HG03558 (cell line): ENCODE measurements around the gene ANKRD55.
A peak's percentile ranks its signal among the peaks of the same experiment; 100 is the strongest.
"Not testable (repeated sequence)": the region's sequence is repeated elsewhere in the genome, so short reads cannot be mapped to it uniquely, and the experiment has no call there.

Source experiments
- ATAC-seq: cut with Tn5 transposase; IDR thresholded peaks from one replicate; pipeline ENCODE4 v1.9.1; 2021; ENCODE audit warnings: moderate number of reproducible peaks; ENCODE audit not compliant: unreplicated experiment; ENCODE audit errors: extremely low read depth

The ANKRD55 gene

GRCh38 chr5:56212130-56212879 is 20.8 kb downstream of the ANKRD55 start:
- ATAC-seq = no peak

GRCh38 chr5:56211298-56211865 is 21.7 kb downstream of the ANKRD55 start:
- ATAC-seq = no peak

DNA sequence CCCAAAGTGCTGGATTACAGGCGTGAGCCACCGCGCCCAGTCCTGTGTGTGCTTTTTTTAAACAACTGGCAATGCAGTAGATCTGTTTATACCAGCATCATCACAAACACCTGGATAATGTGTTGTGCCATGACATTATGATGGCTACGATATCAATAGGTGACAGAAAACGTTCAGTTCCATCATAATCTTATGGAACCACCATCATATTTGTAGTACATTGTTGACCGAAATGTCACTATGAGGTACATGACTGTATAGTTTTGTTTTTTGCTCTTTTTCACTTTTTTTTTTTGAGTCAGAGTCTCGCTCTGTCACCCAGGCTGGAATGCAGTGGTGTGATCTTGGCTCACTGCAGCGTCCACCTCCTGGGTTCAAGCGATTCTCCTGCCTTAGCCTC is 24.4 kb downstream of the ANKRD55 start:
- no peak for ATAC-seq

DNA sequence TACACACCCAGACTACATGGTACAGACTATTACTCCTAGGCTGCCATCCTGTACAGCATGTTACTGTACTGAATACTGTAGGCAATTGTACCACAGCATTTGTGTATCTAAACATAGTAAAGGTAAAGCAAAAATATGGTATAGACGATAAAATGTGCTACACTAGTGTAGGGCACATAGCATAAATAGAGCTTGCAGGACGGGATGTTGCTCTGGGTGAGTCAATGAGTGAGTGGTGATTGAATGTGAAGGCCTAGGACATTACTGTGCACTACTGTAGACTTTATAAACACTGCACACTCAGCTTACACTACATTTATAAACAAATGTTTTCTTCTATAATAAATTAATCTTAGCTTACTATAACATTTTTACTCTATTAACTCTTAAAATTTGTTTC is 25.6 kb downstream of the ANKRD55 start:
- no peak for ATAC-seq

- ATAC-seq = no peak
Observed at GRCh38 chr5:56206126-56206910, 26.8 kb downstream of the ANKRD55 start.

GRCh38 chr5:56203936-56204335 is 29.2 kb downstream of the ANKRD55 start:
- ATAC-seq = not testable (repeated sequence)

DNA sequence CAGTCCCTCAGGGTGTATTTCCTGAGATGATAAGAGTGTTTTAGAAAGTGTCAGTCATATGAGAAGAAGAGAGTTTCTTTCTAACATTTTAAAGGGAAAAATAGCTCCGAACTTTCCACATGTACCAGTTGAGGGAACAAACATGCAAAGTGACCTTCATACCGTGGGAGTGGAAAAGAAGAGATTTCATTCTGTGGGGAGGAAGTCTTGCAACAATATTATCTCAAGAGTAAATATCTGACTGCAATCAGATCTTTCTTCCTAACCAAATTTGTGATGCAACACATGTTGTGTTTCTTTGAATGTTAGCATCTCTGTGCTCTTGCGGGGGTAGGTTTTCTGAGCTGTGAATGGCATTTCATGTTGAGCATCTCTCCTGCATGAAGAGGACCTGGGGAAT is 30.6 kb downstream of the ANKRD55 start:
- ATAC-seq = no peak

GRCh38 chr5:56201762-56202261 is 31.3 kb downstream of the ANKRD55 start:
- ATAC-seq = not testable (repeated sequence)

GRCh38 chr5:56200971-56201666 is 32.0 kb downstream of the ANKRD55 start:
- ATAC-seq = peak; percentile 90

- ATAC-seq = no peak
Observed at GRCh38 chr5:56195016-56195415, 38.1 kb downstream of the ANKRD55 start.

- ATAC-seq = no peak
Observed at GRCh38 chr5:56192246-56192645, 40.9 kb downstream of the ANKRD55 start.

DNA sequence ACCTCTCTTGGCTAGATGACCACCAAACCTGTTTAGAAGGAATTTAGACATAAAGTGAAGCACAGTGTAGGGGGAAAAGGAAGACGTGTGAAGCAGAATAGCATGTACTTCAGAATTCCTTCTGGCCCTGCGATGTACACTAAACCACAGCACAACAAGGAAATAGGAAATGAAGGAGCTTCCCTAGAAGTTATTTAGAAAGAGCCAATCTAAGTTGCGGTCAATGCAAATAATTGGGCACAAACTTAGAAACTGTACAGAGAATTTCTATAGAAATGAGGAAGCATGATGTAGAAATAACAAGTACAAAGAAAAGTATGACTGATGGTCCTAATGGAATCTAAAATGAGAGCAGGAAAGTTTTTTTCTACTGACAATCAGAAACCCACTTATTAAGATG is 41.5 kb downstream of the ANKRD55 start:
- no peak for ATAC-seq

- no peak for ATAC-seq
Observed at GRCh38 chr5:56190497-56190896, 42.6 kb downstream of the ANKRD55 start.

GRCh38 chr5:56185768-56186311 is 47.3 kb downstream of the ANKRD55 start:
- ATAC-seq = no peak

DNA sequence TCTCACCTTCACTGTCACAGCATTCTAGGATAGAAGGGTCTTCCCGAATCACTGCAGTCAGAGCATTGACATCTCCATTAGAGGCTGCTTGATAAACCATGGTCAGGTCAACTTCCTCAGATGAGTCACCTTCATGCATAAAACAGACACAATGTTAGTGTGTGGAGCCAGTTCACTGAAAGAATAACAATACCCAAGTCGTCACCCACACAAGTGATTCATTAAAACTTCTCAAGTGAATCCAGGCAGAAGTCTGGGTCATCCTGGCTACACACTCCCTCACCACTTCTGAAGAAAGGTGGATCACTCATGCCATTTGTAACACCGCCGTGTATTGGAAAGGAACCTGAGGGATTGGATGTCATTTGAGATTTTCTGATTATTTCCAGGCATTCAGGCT is 49.6 kb downstream of the ANKRD55 start:
- no peak for ATAC-seq

GRCh38 chr5:56179442-56179841 is 53.7 kb downstream of the ANKRD55 start:
- no peak for ATAC-seq

- ATAC-seq = no peak
Observed at GRCh38 chr5:56178823-56179222, 54.3 kb downstream of the ANKRD55 start.

- ATAC-seq = no peak
Observed at GRCh38 chr5:56176871-56177533, 56.1 kb downstream of the ANKRD55 start.

DNA sequence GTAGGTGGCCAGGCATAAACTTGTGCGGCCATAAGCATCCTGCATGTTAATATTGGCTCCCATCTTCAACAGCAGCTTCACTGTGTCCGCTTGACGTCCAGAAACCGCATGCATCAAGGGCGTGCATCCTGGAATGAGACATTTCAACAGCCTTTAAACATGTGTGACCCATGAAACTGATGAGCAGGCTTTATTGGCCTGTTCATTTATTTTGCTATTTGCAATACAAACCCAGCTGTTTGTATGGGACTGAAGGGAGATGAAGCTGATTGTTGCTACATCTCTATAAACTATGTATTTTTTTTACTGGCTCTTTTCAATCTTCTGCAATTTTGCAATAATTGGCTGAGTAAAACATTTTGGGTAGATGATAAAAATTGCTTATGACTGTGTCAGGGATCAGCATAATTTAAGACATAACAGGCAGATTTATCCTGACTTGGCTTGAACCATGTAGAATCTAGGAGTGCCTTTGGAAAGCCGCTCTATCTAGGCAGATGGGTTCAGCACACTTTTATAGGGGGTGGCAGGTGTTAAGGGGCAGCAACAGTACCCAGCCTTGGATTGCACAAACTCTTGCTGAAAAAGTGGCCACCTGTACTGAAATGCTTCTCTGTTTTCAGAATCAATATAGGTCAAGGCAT is 56.9 kb downstream of the ANKRD55 start:
- ATAC-seq = no peak
